Measurements from ENCODE around the gene SRCIN1. TPM values are rescaled to one million over a fixed set of nuclear protein-coding genes. Genes with fewer than 3 reads are reported as not detected.

SRCIN1 gene
- total RNA-seq, 3 donors from 2014 or later = 2.3 to 7.0 (median 2.5) TPM

GRCh38 chr17:38544839-38545209 is 60.9 kb downstream of the SRCIN1 start:
- ATAC-seq = no peak
- Histone ChIP-seq H3K4me1 (ENCODE audit: low read depth) (no peaks in the 10 kb centered on the region), H3K4me3 (no peak overlapping the region), H3K36me3 (ENCODE audit: low read depth) (no peaks in the 10 kb centered on the region), H3K9me3 (no peaks in the 10 kb centered on the region)
- peak in 1 of 3 donors; percentile 39 for DNase-seq
- intact Hi-C loops (cut with DNase I, micrococcal nuclease) = no loop called here
- TF ChIP-seq CTCF (IDR thresholded peaks at IDR 0.05) = no peak

- no peak for TF ChIP-seq CTCF (IDR thresholded peaks at IDR 0.05)
- Histone ChIP-seq H3K4me1 (ENCODE audit: low read depth) (no peaks in the 10 kb centered on the region), H3K9me3 (no peaks in the 10 kb centered on the region), H3K4me3 (no peak overlapping the region), H3K36me3 (ENCODE audit: low read depth) (no peaks in the 10 kb centered on the region)
- DNase-seq = no peak
- no peak for ATAC-seq
- intact Hi-C loops (cut with DNase I, micrococcal nuclease) = no loop called here
Measured at GRCh38 chr17:38544175-38544838, 61.4 kb downstream of the SRCIN1 start.

- ATAC-seq (no peak), DNase-seq (peak in 1 of 3 donors; percentile 6)
- intact Hi-C loops (cut with DNase I, micrococcal nuclease) = no loop called here
- H3K4me3 ChIP-seq = no peak overlapping the region
- no peaks in the 10 kb centered on the region for H3K36me3 ChIP-seq (ENCODE audit: low read depth)
- no peak for TF ChIP-seq CTCF (IDR thresholded peaks at IDR 0.05)
- H3K4me1 ChIP-seq (ENCODE audit: low read depth) = no peaks in the 10 kb centered on the region
- no peaks in the 10 kb centered on the region for H3K9me3 ChIP-seq
Measured at GRCh38 chr17:38543403-38544174, 62.2 kb downstream of the SRCIN1 start.

- no peak overlapping the region for H3K4me3 ChIP-seq
- H3K9me3 ChIP-seq = no peaks in the 10 kb centered on the region
- no peaks in the 10 kb centered on the region for H3K4me1 ChIP-seq (ENCODE audit: low read depth)
- no peak for DNase-seq
- intact Hi-C loops (cut with DNase I, micrococcal nuclease) = no loop called here
- no peaks in the 10 kb centered on the region for H3K36me3 ChIP-seq (ENCODE audit: low read depth)
- no peak for TF ChIP-seq CTCF (IDR thresholded peaks at IDR 0.05)
- no peak for ATAC-seq
Measured at GRCh38 chr17:38542286-38542685, 63.5 kb downstream of the SRCIN1 start.

GRCh38 chr17:38541281-38541680 is 64.5 kb downstream of the SRCIN1 start:
- no peak for TF ChIP-seq CTCF (IDR thresholded peaks at IDR 0.05)
- Histone ChIP-seq H3K4me1 (ENCODE audit: low read depth) (no peaks in the 10 kb centered on the region), H3K36me3 (ENCODE audit: low read depth) (no peaks in the 10 kb centered on the region), H3K4me3 (no peak overlapping the region), H3K9me3 (no peaks in the 10 kb centered on the region)
- no peak for ATAC-seq
- DNase-seq = no peak
- intact Hi-C loops (cut with DNase I, micrococcal nuclease) = no loop called here
